Measurements from ENCODE around the gene MAN2B1.

Gene MAN2B1

DNA sequence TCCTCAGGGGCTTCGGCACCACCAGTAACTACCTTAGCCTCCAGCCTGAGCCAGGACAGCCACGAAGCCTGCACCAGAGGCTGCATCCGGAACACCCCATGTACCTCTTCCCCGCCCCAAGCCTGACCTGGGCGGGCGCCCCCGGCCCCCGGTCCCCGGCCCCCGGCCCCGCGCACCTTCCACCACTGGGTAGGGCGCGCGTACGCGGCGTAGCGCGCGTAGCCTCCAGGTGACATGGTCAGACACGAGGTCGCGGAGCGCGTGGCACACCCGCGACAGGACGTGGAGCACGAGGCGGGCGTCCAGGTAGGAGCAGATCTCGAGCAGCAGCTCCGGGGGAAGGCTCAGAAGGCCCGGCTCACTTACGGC, 29.4 kb upstream of the MAN2B1 start:
- TF ChIP-seq, protein P1, sequence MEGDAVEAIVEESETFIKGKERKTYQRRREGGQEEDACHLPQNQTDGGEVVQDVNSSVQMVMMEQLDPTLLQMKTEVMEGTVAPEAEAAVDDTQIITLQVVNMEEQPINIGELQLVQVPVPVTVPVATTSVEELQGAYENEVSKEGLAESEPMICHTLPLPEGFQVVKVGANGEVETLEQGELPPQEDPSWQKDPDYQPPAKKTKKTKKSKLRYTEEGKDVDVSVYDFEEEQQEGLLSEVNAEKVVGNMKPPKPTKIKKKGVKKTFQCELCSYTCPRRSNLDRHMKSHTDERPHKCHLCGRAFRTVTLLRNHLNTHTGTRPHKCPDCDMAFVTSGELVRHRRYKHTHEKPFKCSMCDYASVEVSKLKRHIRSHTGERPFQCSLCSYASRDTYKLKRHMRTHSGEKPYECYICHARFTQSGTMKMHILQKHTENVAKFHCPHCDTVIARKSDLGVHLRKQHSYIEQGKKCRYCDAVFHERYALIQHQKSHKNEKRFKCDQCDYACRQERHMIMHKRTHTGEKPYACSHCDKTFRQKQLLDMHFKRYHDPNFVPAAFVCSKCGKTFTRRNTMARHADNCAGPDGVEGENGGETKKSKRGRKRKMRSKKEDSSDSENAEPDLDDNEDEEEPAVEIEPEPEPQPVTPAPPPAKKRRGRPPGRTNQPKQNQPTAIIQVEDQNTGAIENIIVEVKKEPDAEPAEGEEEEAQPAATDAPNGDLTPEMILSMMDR (conservative IDR thresholded peaks at IDR 0.05) = no peak
- peak overlapping the region; percentile 77 for H3K27ac ChIP-seq

GRCh38 chr19:12695514-12695913, 29.0 kb upstream of the MAN2B1 start:
- TF ChIP-seq, protein P1 (conservative IDR thresholded peaks at IDR 0.05) = no peak
- H3K27ac ChIP-seq = peak overlapping the region; percentile 77; the same call in 1 of the 2 replicates

GRCh38 chr19:12695096-12695495, 28.6 kb upstream of the MAN2B1 start:
- TF ChIP-seq, protein P1 (conservative IDR thresholded peaks at IDR 0.05) = no peak
- no peak overlapping the region for H3K27ac ChIP-seq

- H3K27ac ChIP-seq = no peak overlapping the region
- TF ChIP-seq, protein P1 (conservative IDR thresholded peaks at IDR 0.05) = no peak
These were observed 28.1 kb upstream of the MAN2B1 start for GRCh38 chr19:12694641-12695040.

- no peak overlapping the region for H3K27ac ChIP-seq
These were observed 26.4 kb upstream of the MAN2B1 start for GRCh38 chr19:12692960-12693359.

GRCh38 chr19:12689581-12690216, 23.2 kb upstream of the MAN2B1 start:
- no peak overlapping the region for H3K27ac ChIP-seq
- TF ChIP-seq, protein P1 (conservative IDR thresholded peaks at IDR 0.05) = no peak

More at GRCh38 chr19:12692960-12693359, 26.4 kb upstream of the MAN2B1 start:
- TF ChIP-seq, protein P1 (conservative IDR thresholded peaks at IDR 0.05) = no peak

DNA sequence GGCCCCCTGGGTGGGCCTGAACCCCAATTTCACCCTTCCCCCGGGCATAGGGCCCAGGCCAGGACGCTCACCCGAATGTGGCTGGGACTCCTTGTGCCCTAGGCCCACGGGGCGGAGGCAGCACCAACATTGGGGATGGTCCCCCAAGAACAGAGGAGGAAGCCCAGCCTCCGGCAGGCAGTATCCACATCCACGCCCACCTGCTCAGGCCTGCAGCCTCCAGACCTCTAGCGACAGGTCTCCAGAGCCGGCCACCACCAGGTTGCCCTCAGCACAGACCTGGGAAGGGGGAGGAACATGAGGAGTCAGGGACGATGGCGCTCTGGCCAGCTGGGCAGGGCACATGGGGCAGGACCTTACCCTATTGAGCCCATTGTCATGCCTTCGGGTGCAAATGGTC, 22.5 kb upstream of the MAN2B1 start:
- TF ChIP-seq, protein P1 (conservative IDR thresholded peaks at IDR 0.05) = no peak
- H3K27ac ChIP-seq = no peak overlapping the region
